HG03460 (cell line): ENCODE data around the gene TRIP4.
"Not testable (repeated sequence)": the region's sequence is repeated elsewhere in the genome, so short reads cannot be mapped to it uniquely, and the experiment has no call there.

ENCODE experiments used
- ATAC-seq: cut with Tn5 transposase; IDR thresholded peaks from one replicate; pipeline ENCODE4 v1.9.1; 2021; ENCODE audit not compliant: unreplicated experiment

The TRIP4 gene

GRCh38 chr15:64483749-64484148 lies 96.1 kb downstream of the TRIP4 start:
- ATAC-seq, result no peak

- ATAC-seq, result no peak
These were observed 98.2 kb downstream of the TRIP4 start for GRCh38 chr15:64485796-64486195.

GRCh38 chr15:64490598-64491259 lies 103.1 kb downstream of the TRIP4 start:
- ATAC-seq, result no peak

- ATAC-seq, result no peak
These were observed 106.0 kb downstream of the TRIP4 start for GRCh38 chr15:64493641-64494040.

GRCh38 chr15:64495968-64496367 lies 108.3 kb downstream of the TRIP4 start:
- not testable (repeated sequence) for ATAC-seq

- no peak for ATAC-seq
These were observed 113.2 kb downstream of the TRIP4 start for GRCh38 chr15:64500695-64501395.

GRCh38 chr15:64501396-64501715 lies 113.7 kb downstream of the TRIP4 start:
- no peak for ATAC-seq

GRCh38 chr15:64502151-64502550 lies 114.5 kb downstream of the TRIP4 start:
- no peak for ATAC-seq

- no peak for ATAC-seq
These were observed 114.9 kb downstream of the TRIP4 start for GRCh38 chr15:64502551-64502950.

GRCh38 chr15:64503197-64503596 lies 115.6 kb downstream of the TRIP4 start:
- no peak for ATAC-seq

GRCh38 chr15:64503640-64504039 lies 116.0 kb downstream of the TRIP4 start:
- no peak for ATAC-seq
